ENCODE measurements around the gene ARL16. TPM values are rescaled to one million over a fixed set of nuclear protein-coding genes. Genes with fewer than 3 reads are reported as not detected.

The ARL16 gene
- total RNA-seq, 4 donors from 2014 or later: 4.4 to 36.9 (median 27.0) TPM

DNA sequence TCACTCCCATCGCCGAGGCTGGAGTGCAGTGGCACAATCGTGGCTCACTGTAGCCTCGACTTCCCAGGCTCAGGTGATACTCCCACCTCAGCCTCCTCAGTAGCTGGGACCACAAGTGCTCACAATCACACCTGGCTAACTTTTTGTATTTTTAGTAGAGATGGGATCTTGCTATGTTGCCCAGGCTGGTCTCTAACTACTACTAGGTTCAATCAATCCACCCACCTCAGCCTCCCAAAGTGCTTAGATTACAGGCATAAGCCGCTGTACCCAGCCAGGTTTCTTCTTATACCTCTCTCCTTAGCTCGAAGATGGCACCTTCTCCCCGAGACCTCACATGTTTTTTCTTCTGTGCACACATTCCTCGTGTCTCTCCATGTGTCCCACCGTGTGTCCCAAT, 43.6 kb downstream of the ARL16 start:
- Histone ChIP-seq H3K4me3 (no peak overlapping the region), H3K9me3 (no peaks in the 10 kb centered on the region), H3K27ac (no peak overlapping the region), H3K36me3 (no peaks in the 10 kb centered on the region), H3K4me1 (peaks cover 0 to 5% of the 10 kb centered on the region in 2 donors), H3K27me3 (no peaks in the 10 kb centered on the region)
- intact Hi-C loops (cut with DNase I; ENCODE audit: low total_unique reads): no loop called here
- DNase-seq: no peak
- no peak for TF ChIP-seq POLR2A (IDR thresholded peaks at IDR 0.05)
- TF ChIP-seq, protein P1, sequence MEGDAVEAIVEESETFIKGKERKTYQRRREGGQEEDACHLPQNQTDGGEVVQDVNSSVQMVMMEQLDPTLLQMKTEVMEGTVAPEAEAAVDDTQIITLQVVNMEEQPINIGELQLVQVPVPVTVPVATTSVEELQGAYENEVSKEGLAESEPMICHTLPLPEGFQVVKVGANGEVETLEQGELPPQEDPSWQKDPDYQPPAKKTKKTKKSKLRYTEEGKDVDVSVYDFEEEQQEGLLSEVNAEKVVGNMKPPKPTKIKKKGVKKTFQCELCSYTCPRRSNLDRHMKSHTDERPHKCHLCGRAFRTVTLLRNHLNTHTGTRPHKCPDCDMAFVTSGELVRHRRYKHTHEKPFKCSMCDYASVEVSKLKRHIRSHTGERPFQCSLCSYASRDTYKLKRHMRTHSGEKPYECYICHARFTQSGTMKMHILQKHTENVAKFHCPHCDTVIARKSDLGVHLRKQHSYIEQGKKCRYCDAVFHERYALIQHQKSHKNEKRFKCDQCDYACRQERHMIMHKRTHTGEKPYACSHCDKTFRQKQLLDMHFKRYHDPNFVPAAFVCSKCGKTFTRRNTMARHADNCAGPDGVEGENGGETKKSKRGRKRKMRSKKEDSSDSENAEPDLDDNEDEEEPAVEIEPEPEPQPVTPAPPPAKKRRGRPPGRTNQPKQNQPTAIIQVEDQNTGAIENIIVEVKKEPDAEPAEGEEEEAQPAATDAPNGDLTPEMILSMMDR (IDR thresholded peaks at IDR 0.05): no peak

DNA sequence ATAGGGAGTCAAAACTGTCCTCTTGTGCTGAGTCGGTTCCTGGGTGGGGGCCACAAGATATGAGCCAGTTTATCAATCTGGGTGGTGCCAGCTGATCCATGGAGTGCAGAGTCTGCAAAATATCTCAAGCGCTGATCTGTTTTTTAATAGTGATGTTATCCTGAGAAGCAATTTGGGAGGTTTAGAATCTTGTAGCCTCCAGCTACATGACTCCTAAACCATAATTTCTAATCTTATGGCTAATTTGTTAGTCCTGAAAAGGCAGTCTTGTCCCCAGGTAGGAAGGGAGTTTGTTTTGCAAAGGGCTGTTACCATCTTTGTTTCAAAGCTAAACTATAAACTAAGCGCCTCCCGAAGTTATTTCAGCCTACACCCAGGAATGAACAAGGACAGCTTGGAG, 44.9 kb downstream of the ARL16 start:
- H3K27me3 ChIP-seq: no peaks in the 10 kb centered on the region
- no peaks in the 10 kb centered on the region for H3K36me3 ChIP-seq
- H3K27ac ChIP-seq: no peak overlapping the region
- DNase-seq: no peak
- no peaks in the 10 kb centered on the region for H3K9me3 ChIP-seq
- no peak overlapping the region for H3K4me3 ChIP-seq
- peaks cover 0 to 11% of the 10 kb centered on the region in 2 donors for H3K4me1 ChIP-seq
- intact Hi-C loops (cut with DNase I; ENCODE audit: low total_unique reads): no loop called here
- TF ChIP-seq, protein P1 (IDR thresholded peaks at IDR 0.05): no peak
- TF ChIP-seq POLR2A (IDR thresholded peaks at IDR 0.05): no peak

DNA sequence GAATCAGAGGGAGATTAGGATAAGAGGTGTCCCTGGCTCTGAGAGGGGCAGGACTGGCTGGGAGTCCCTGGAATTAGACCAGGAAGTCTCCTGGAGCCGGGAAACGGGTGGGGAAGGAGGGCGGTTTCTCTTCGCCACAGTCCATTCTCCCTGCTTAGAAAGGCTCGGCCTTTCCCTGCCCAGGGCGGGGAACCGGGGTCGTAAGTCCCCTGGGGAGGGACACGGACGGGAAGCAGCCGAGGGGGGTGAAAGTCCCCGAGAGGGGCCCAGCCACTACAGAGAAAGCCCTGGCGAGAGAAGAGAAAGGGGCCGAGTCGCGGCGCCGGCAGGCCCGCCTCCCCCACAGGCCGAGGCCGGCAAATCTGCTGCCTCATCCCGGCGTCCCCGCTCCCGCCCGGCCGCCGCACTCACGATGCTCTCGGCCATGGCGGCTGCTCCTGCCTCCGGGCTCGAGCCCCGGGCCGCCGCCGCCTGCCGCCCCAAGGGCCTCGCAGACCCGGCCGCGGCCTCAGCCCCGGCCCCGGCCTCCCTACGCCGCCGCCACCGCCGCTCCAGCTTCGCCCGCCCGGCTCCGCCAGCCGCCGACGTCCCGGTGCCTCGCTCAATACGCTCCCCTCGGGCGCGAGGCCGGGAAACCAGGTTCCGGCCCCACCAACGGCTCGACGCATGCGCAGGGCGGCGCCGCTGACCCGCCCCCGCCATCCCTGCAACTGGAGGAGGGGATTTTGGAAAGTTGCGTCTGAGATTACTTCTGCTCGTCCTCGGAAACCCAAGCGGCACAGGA, 46.9 kb downstream of the ARL16 start, which contains the start of the genes NPLOC4 and TSPAN10:
NPLOC4 (minus strand) TSS at position 608 of the 784 bp plus-strand sequence; CDS start at position 426, 182 bp downstream.
TSPAN10 (plus strand) TSS at position 692 of the 784 bp plus-strand sequence. CDS start 5,217 bp downstream, outside the sequence.
- peak; percentile 61 to 88 for TF ChIP-seq POLR2A (IDR thresholded peaks at IDR 0.05)
- TF ChIP-seq, protein P1 (IDR thresholded peaks at IDR 0.05): peak in 2 of 4 experiments; percentile 19 to 25
- H3K4me3 ChIP-seq: peak within 1 kb of the TSS; percentile 77 to 95
- intact Hi-C loops (cut with DNase I; ENCODE audit: low total_unique reads): no loop called here
- no peaks in the 10 kb centered on the region for H3K27me3 ChIP-seq
- peak; percentile 80 to 89 for DNase-seq
- H3K36me3 ChIP-seq: no peaks in the 10 kb centered on the region
- H3K27ac ChIP-seq: peak within 1 kb of the TSS; percentile 81
- H3K4me1 ChIP-seq: peaks cover 0 to 13% of the 10 kb centered on the region in 2 donors
- H3K9me3 ChIP-seq: no peaks in the 10 kb centered on the region

DNA sequence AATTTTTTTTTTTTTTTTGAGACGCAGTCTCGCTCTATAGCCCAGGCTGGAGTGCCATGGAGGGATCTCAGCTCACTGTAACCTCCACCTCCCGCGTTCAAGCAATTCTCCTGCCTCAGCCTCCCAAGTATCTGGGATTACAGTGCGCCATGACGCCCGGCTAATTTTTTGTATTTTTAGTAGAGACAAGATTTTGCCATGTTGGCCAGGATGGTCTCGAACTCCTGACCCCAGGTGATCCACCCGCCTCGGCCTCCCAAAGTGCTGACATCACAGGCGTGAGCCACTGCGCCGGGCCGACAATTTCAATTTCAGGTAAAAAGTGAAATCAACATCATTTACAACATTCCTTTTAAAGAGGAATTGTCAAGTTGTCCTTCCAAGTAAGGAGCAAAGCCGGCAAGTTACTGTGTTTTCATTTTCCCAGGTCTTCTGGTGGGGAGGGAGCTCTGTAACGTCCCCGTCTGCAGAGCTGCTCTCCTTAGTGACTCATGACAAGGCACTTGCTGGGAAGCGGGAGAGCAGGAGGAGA, 47.6 kb downstream of the ARL16 start:
- intact Hi-C loops (cut with DNase I; ENCODE audit: low total_unique reads): no loop called here
- no peak for TF ChIP-seq POLR2A (IDR thresholded peaks at IDR 0.05)
- TF ChIP-seq, protein P1 (IDR thresholded peaks at IDR 0.05): no peak
- peaks cover 0 to 13% of the 10 kb centered on the region in 2 donors for H3K4me1 ChIP-seq
- H3K27me3 ChIP-seq: no peaks in the 10 kb centered on the region
- H3K4me3 ChIP-seq: peak overlapping the region; percentile 77 to 95
- no peaks in the 10 kb centered on the region for H3K36me3 ChIP-seq
- DNase-seq: no peak
- H3K27ac ChIP-seq: peak overlapping the region; percentile 81
- no peaks in the 10 kb centered on the region for H3K9me3 ChIP-seq

DNA sequence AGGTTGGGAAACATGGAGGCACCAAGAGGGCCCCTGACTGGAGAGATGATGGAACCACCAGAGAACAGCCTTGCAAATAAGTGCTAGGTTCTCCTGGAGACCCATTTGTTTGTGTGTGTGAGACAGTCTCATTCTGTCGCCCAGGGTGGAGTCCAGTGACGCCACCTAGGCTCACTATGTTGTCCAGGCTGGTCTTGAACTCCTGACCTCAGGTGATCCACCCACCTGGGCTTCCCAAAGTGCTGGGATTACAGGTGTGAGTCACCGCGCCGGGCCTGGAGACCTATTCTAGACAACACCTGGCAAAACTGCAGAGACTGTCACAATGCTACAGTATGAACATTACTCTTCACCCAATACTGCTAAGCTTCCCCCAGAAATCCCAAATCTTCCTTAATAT, 48.2 kb downstream of the ARL16 start:
- DNase-seq: no peak
- Histone ChIP-seq H3K27me3 (no peaks in the 10 kb centered on the region), H3K4me1 (peaks cover 0 to 13% of the 10 kb centered on the region in 2 donors), H3K9me3 (no peaks in the 10 kb centered on the region), H3K36me3 (no peaks in the 10 kb centered on the region), H3K4me3 (peak overlapping the region in 1 of 2 donors; percentile 95), H3K27ac (no peak overlapping the region)
- intact Hi-C loops (cut with DNase I; ENCODE audit: low total_unique reads): no loop called here
- TF ChIP-seq, protein P1 (IDR thresholded peaks at IDR 0.05): no peak
- TF ChIP-seq POLR2A (IDR thresholded peaks at IDR 0.05): no peak

Data from uterus (tissue), 4 donors.